ENCODE results near the gene SETD5.

GRCh38 chr3:9503283-9503682, 105.9 kb downstream of the SETD5 start:
- TF ChIP-seq CTCF (IDR thresholded peaks at IDR 0.05) (peak; percentile 90), EP300 (IDR thresholded peaks at IDR 0.05) (no peak), MAFK (IDR thresholded peaks at IDR 0.05; ENCODE audit: partially characterized antibody) (no peak), MAX (IDR thresholded peaks at IDR 0.05) (no peak), RFX5 (IDR thresholded peaks at IDR 0.05) (no peak), FOSL2 (IDR thresholded peaks at IDR 0.05) (no peak), FOSL2 (CRISPR knock-in tag; IDR thresholded peaks at IDR 0.05) (no peak), HMGXB4 (CRISPR knock-in tag; IDR thresholded peaks at IDR 0.05; ENCODE audit: borderline replicate concordance) (no peak), RARB (CRISPR knock-in tag; IDR thresholded peaks at IDR 0.05) (no peak), HES2 (IDR thresholded peaks at IDR 0.05) (no peak)

All from A549 (cell line).